ENCODE data around the gene COL6A3.

Gene COL6A3

DNA sequence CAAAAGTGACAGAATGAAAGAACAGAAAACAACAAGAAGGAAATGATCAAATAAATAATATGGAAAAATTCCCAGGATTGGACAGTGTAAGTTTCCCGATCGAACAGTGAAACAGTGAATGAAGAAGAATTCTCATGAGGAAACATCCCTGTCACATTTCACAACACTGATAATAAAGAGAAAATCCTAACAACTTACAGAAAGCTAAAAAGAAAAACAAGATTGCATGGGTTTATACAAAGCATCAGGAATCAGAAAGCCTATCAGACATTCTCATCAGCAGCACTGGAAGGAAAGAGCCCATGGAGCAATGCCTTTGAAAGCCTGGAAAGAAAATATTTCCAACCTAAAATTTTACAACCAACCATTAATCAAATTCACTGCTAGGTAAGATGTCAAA is 9.9 kb upstream of the COL6A3 start:
- no peak overlapping the region for H3K27ac ChIP-seq
- TF ChIP-seq, protein P1, sequence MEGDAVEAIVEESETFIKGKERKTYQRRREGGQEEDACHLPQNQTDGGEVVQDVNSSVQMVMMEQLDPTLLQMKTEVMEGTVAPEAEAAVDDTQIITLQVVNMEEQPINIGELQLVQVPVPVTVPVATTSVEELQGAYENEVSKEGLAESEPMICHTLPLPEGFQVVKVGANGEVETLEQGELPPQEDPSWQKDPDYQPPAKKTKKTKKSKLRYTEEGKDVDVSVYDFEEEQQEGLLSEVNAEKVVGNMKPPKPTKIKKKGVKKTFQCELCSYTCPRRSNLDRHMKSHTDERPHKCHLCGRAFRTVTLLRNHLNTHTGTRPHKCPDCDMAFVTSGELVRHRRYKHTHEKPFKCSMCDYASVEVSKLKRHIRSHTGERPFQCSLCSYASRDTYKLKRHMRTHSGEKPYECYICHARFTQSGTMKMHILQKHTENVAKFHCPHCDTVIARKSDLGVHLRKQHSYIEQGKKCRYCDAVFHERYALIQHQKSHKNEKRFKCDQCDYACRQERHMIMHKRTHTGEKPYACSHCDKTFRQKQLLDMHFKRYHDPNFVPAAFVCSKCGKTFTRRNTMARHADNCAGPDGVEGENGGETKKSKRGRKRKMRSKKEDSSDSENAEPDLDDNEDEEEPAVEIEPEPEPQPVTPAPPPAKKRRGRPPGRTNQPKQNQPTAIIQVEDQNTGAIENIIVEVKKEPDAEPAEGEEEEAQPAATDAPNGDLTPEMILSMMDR (IDR thresholded peaks at IDR 0.05; ENCODE audit: low read depth, low read length, missing control alignments) = no peak
- H3K4me3 ChIP-seq (ENCODE audit: low read depth, low read length) = no peak overlapping the region
- in situ Hi-C loops (cut with HindIII; ENCODE audit: low pct_ligation_motif_present, low sequenced_read_pairs) = no loop called here
- DNase-seq = no peak
- H3K27me3 ChIP-seq (replicated peaks) = no peaks in the 10 kb centered on the region
- H3K36me3 ChIP-seq (replicated peaks) = peaks cover 4% of the 10 kb centered on the region

DNA sequence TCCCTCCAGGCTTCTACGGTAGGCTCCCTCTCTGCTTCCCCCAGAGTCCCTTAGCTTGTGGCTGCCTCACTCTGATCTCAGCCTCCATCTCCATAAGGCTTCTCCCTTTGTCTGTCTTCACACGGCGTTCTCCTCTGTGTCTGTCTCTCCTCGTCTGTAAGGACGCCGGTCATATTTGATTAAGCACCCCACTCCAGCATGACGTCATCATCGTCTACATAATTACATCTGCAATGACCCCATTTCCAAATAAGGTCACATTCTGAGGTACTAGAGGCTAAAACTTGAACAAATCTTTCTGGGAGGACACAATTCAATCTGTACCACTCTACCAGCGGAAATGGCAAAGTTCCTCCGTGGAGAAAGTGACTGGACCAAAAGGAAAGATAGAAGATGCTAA is 8.3 kb upstream of the COL6A3 start:
- in situ Hi-C loops (cut with HindIII; ENCODE audit: low pct_ligation_motif_present, low sequenced_read_pairs) = no loop called here
- H3K27me3 ChIP-seq (replicated peaks) = no peaks in the 10 kb centered on the region
- peaks cover 7% of the 10 kb centered on the region for H3K36me3 ChIP-seq (replicated peaks)
- TF ChIP-seq, protein P1 (IDR thresholded peaks at IDR 0.05; ENCODE audit: low read depth, low read length, missing control alignments) = no peak
- no peak overlapping the region for H3K4me3 ChIP-seq (ENCODE audit: low read depth, low read length)
- no peak overlapping the region for H3K27ac ChIP-seq
- DNase-seq = no peak

DNA sequence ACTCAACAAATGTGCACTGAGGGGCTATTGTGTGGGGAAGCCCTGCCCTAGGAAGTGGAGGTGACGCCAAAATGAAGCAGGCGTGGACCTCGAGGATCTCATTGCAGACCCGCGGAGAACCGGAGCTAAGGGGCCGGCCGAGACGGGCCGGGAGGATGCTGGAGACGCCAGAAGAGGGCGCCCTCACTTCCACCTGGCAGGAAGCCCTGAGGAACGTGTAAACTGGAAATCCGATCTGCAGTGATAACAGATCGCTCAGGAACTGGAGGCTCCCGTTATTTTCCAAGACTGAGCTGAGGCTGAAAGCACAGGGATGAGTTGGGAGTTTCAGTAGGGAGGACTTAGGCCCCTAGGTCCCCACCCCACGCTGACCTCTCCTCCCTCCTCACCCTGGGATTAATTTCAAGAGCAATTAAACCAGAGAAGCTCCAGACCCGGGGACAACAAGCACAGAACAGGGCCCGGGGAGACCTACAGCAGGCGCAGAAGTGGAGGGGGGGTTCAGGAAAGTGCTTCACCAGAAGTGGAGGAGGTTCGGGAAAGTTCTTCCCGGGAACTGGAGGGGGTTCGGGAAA is 7.7 kb upstream of the COL6A3 start:
- Histone ChIP-seq H3K4me3 (ENCODE audit: low read depth, low read length) (no peak overlapping the region), H3K36me3 (replicated peaks) (peaks cover 8% of the 10 kb centered on the region), H3K27ac (peak overlapping the region; percentile 45), H3K27me3 (replicated peaks) (no peaks in the 10 kb centered on the region)
- TF ChIP-seq, protein P1 (IDR thresholded peaks at IDR 0.05; ENCODE audit: low read depth, low read length, missing control alignments) = peak; percentile 95
- in situ Hi-C loops (cut with HindIII; ENCODE audit: low pct_ligation_motif_present, low sequenced_read_pairs) = no loop called here
- DNase-seq = peak; percentile 87

DNA sequence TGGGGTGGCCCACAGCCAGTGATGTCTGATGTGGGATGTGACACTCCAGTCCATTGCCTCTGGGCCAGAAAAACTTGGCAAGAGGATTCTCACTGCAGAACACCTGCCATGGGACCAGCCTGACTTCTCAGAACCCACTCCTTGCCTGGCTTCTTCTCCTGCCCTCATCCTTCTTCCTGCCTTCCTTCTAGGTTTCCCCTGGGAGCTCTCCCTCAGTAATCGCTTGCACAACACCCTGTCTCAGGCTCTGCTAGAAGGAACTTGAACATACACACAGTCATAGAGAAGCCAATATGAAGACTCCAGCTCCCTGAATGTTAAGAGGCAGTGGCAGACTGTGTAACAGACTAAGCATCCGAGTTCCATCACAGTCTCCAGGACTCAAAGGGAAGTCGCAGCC is 4.3 kb upstream of the COL6A3 start:
- H3K4me3 ChIP-seq (ENCODE audit: low read depth, low read length) = no peak overlapping the region
- in situ Hi-C loops (cut with HindIII; ENCODE audit: low pct_ligation_motif_present, low sequenced_read_pairs) = no loop called here
- DNase-seq = no peak
- no peak overlapping the region for H3K27ac ChIP-seq
- peaks cover 13% of the 10 kb centered on the region for H3K36me3 ChIP-seq (replicated peaks)
- H3K27me3 ChIP-seq (replicated peaks) = no peaks in the 10 kb centered on the region
- TF ChIP-seq, protein P1 (IDR thresholded peaks at IDR 0.05; ENCODE audit: low read depth, low read length, missing control alignments) = no peak

DNA sequence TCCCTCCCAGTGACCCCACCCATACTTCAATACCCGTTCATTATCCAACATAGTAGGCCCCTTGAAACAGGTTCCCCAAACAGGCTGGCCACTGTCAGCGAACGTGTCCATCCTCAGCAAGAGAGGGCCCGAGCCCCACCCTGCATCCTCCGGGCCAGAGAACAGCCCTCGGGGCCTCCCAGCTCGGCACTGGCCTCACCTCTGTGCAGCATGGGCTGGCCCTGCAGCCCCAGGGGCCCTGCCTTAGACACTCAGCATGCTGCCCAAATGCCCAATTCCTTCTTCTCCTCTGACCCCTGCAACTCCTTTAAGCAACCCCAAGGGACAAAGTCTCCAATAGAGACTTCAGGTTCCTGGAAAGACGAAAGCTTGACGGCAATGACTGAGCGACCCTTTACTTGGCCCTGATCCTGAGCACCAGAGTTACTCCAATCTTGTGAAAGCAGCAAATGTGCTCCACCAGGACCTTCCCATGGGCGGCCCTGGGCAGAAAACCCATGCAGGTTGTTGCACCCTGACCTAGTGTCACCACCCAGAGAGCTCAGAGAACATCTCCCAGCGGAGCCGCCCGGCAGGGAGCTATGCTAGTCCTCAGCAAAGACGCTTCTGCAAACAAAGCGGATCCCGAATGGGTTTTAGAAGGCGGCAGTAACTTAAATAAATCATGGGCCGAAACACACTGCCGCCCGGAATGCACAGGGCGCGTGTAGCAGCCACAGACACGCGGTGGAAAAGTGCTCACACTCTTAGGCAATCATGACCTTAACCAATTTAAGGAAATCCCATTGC is 782 bp downstream of the COL6A3 start:
- Histone ChIP-seq H3K36me3 (replicated peaks) (peaks cover 23% of the 10 kb centered on the region), H3K27me3 (replicated peaks) (no peaks in the 10 kb centered on the region), H3K27ac (peak overlapping the region; percentile 87), H3K4me3 (ENCODE audit: low read depth, low read length) (peak overlapping the region; percentile 74)
- in situ Hi-C loops (cut with HindIII; ENCODE audit: low pct_ligation_motif_present, low sequenced_read_pairs) = no loop called here
- no peak for DNase-seq
- TF ChIP-seq, protein P1 (IDR thresholded peaks at IDR 0.05; ENCODE audit: low read depth, low read length, missing control alignments) = no peak

All from brain microvascular endothelial cell (primary cell).